GM18499 (cell line): ENCODE measurements around the gene TEX38.
A peak's percentile ranks its signal among the peaks of the same experiment; 100 is the strongest.
"Not testable (repeated sequence)": the region's sequence is repeated elsewhere in the genome, so short reads cannot be mapped to it uniquely, and the experiment has no call there.

Experiments
- ATAC-seq: cut with Tn5 transposase; IDR thresholded peaks from one replicate; pipeline ENCODE4 v1.9.1; 2021; ENCODE audit warnings: moderate number of reproducible peaks; ENCODE audit not compliant: insufficient read depth, unreplicated experiment

Gene TEX38

GRCh38 chr1:46654698-46655097, 17.0 kb upstream of the TEX38 start:
- not testable (repeated sequence) for ATAC-seq

GRCh38 chr1:46655848-46656247, 15.8 kb upstream of the TEX38 start:
- no peak for ATAC-seq

- ATAC-seq: no peak
Observed at GRCh38 chr1:46656643-46657042, 15.0 kb upstream of the TEX38 start.

GRCh38 chr1:46657775-46658174, 13.9 kb upstream of the TEX38 start:
- ATAC-seq: no peak

- ATAC-seq: no peak
Observed at GRCh38 chr1:46659307-46659870, 12.3 kb upstream of the TEX38 start.

- not testable (repeated sequence) for ATAC-seq
Observed at GRCh38 chr1:46660116-46660515, 11.5 kb upstream of the TEX38 start.

- ATAC-seq: not testable (repeated sequence)
Observed at GRCh38 chr1:46662919-46663318, 8.7 kb upstream of the TEX38 start.

GRCh38 chr1:46665983-46666382, 5.7 kb upstream of the TEX38 start:
- ATAC-seq: no peak

GRCh38 chr1:46667782-46668760, 3.6 kb upstream of the TEX38 start, which contains the start of gene ATPAF1:
TSS of gene ATPAF1 (minus strand) at chr1:46668364. CDS start at chr1:46668322, 42 bp downstream.
- peak; percentile 63 for ATAC-seq

- ATAC-seq: no peak
Observed at GRCh38 chr1:46670134-46670533, 1.5 kb upstream of the TEX38 start.

GRCh38 chr1:46672696-46673095, 1.0 kb downstream of the TEX38 start:
- ATAC-seq: no peak

- no peak for ATAC-seq
Observed at GRCh38 chr1:46673749-46674182, 2.1 kb downstream of the TEX38 start.

GRCh38 chr1:46675549-46676314, 4.1 kb downstream of the TEX38 start:
- peak; percentile 46 for ATAC-seq

GRCh38 chr1:46676531-46676930, 4.9 kb downstream of the TEX38 start:
- ATAC-seq: no peak

GRCh38 chr1:46677339-46677738, 5.7 kb downstream of the TEX38 start:
- ATAC-seq: no peak

- no peak for ATAC-seq
Observed at GRCh38 chr1:46679789-46680573, 8.3 kb downstream of the TEX38 start.

GRCh38 chr1:46681333-46682034, 9.8 kb downstream of the TEX38 start:
- ATAC-seq: no peak

- ATAC-seq: no peak
Observed at GRCh38 chr1:46682064-46682463, 10.4 kb downstream of the TEX38 start.

- ATAC-seq: no peak
Observed at GRCh38 chr1:46684670-46685069, 13.0 kb downstream of the TEX38 start.
